GM21447 (cell line): ENCODE data around the gene DIP2B.
"Not testable (repeated sequence)": the region's sequence is repeated elsewhere in the genome, so short reads cannot be mapped to it uniquely, and the experiment has no call there.

ENCODE experiments used
- ATAC-seq: cut with Tn5 transposase; IDR thresholded peaks from one replicate; pipeline ENCODE4 v1.9.1; 2021; ENCODE audit not compliant: unreplicated experiment

DIP2B gene

GRCh38 chr12:50765095-50765911 is 260.5 kb downstream of the DIP2B start:
- no peak for ATAC-seq

- ATAC-seq = no peak
These were observed 263.6 kb downstream of the DIP2B start for GRCh38 chr12:50768391-50768790.

GRCh38 chr12:50768813-50769212 is 264.0 kb downstream of the DIP2B start:
- ATAC-seq = not testable (repeated sequence)

GRCh38 chr12:50771409-50771808 is 266.6 kb downstream of the DIP2B start:
- no peak for ATAC-seq

- no peak for ATAC-seq
These were observed 267.7 kb downstream of the DIP2B start for GRCh38 chr12:50772470-50772869.

- ATAC-seq = no peak
These were observed 268.1 kb downstream of the DIP2B start for GRCh38 chr12:50772877-50773276.

GRCh38 chr12:50775251-50775650 is 270.5 kb downstream of the DIP2B start:
- ATAC-seq = no peak

- ATAC-seq = no peak
These were observed 272.3 kb downstream of the DIP2B start for GRCh38 chr12:50776749-50777728.

GRCh38 chr12:50778663-50779590 is 274.1 kb downstream of the DIP2B start:
- no peak for ATAC-seq

GRCh38 chr12:50780013-50780412 is 275.2 kb downstream of the DIP2B start:
- no peak for ATAC-seq

- ATAC-seq = no peak
These were observed 279.7 kb downstream of the DIP2B start for GRCh38 chr12:50784501-50784900.

GRCh38 chr12:50785406-50786001 is 280.7 kb downstream of the DIP2B start:
- no peak for ATAC-seq

- no peak for ATAC-seq
These were observed 281.9 kb downstream of the DIP2B start for GRCh38 chr12:50786498-50787231.

- no peak for ATAC-seq
These were observed 282.8 kb downstream of the DIP2B start for GRCh38 chr12:50787618-50788017.

- ATAC-seq = no peak
These were observed 283.8 kb downstream of the DIP2B start for GRCh38 chr12:50788561-50788960.

- no peak for ATAC-seq
These were observed 285.3 kb downstream of the DIP2B start for GRCh38 chr12:50790081-50790480.
